AG09319 (cell line): ENCODE data around the gene ZNF14.
"Not testable (repeated sequence)": the region's sequence is repeated elsewhere in the genome, so short reads cannot be mapped to it uniquely, and the experiment has no call there.

ENCODE experiments used
- DNase-seq: peaks from one replicate; pipeline ENCODE4 v3.0.0-alpha.2; 2010; ENCODE audit warnings: low read depth; ENCODE audit errors: extremely low read depth
- TF ChIP-seq, protein P1 (sequence below): IDR thresholded peaks from 2 replicates; pipeline ENCODE4 v1.5.1; 2011; ENCODE audit warnings: low read depth, mild to moderate bottlenecking, inconsistent platforms, low read length, moderate library complexity

The ZNF14 gene

DNA sequence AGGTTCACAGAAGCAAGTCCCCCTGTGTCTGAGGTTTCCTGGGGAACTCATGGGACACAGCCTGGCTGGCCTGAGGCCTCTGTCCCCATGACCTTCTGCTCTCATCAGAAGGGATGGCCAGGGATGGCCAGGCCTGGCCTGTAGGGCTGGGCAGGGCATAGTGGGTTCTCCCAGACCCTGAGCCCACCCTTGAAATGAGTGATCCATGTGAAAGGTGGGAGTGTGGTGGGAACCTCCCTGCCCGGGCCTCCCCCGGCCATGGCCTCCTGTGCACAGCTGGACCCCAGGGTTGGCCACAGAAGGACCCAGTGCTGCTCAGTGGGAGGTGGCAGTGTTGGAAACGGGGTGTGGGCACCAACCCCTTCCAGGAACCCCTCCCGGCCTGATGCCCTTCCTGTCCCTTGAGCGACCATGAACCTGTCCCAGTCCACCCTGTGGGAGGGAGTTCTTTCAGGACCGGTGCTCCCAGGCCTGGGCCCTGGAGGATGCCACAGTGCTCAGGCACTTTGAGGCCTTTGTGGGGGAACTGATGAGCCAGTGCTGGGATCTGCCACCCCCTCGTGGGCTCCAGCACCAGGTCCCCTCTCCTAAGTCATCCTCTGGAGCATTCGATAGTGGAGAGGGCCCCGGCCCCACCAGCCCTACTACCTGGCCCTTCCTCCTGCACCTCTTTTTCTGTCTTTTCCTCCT lies 15.5 kb upstream of the ZNF14 start:
- no peak for DNase-seq
- TF ChIP-seq, protein P1, sequence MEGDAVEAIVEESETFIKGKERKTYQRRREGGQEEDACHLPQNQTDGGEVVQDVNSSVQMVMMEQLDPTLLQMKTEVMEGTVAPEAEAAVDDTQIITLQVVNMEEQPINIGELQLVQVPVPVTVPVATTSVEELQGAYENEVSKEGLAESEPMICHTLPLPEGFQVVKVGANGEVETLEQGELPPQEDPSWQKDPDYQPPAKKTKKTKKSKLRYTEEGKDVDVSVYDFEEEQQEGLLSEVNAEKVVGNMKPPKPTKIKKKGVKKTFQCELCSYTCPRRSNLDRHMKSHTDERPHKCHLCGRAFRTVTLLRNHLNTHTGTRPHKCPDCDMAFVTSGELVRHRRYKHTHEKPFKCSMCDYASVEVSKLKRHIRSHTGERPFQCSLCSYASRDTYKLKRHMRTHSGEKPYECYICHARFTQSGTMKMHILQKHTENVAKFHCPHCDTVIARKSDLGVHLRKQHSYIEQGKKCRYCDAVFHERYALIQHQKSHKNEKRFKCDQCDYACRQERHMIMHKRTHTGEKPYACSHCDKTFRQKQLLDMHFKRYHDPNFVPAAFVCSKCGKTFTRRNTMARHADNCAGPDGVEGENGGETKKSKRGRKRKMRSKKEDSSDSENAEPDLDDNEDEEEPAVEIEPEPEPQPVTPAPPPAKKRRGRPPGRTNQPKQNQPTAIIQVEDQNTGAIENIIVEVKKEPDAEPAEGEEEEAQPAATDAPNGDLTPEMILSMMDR, result no peak

DNA sequence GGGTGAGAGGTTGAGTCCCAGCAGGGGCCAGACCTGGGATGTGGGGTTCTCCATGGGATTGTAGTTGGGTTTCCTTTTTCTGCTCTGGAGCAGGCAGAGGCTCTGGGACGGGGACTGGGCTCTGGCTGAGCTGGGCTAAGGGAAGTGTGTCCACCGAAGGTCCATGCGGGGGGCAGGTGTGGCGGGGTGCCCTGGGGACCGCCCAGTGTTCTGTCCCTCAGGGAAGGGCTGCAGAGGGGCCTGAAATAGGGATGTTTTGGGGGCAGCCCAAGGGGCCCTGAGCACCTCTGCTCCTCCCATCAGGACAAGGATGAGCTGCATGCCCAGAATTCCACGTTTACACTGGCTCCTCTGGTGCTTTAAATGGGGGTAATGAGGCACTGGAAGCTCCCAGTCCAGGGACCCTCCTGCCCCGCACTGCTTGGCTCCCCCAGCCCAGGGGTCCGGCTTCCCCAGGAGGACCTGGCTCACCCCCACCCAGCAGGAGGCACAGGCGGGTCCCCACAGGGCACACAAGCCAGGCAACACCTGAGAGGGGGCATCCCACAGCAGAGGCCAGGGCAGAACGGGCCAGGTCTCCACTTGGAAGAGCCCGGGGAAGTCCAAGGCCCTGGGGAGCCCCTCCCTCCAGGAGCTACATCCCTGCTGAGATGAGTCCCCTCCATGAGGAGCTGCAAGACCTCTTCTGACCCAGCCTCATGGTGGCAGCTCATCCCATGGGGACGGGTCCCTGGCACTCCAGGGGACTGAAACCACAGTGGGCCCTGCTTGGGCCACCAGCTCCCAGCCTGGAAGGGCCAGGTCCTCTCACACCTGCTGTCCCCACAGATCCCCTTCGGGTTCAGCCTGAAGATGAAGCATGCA lies 14.7 kb upstream of the ZNF14 start:
- DNase-seq, result no peak
- TF ChIP-seq, protein P1, result no peak

DNA sequence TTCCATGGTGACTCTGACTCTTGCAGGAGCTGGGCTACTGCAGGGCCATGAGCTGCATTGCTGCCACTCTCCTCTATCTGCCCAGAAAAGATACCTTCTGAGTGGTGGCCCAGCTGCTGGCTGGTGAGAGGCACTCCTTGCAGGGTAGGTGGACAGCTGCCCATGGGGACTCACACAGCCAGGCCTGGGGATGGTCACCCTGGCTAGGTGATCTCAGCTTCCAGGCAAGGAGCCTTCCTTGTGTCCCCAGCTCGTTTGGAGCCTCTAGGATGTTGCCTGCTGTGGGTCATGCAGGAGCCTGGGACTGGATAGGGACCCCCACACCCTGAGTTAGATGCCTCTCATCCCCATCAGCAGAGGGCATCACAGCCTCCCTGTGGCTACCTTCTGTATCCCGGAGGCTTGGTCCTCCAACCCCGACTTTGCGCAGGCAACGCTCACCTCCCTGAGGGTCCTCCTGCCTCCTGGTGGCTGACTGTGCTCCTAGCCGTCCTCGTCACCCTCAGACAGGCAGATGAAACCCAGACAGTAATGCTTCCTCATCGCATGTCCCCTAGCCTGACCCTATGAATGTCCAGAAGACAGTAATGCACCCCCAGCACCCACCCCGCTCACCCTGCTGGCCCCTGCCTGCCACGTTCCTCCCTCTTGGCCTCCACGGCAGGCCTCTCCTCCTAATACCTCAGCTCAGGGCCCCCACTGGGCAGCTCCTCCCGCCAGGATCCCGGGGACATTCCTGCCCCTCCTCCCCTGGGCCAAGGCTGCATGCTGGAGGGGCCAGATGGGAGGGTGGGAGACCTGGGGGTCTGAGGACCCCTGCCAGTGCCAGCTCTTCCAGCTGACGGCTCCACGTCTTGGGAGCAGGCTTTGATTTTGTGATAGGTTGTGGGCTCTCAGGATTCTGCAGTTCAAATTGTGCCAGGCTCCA lies 13.6 kb upstream of the ZNF14 start:
- TF ChIP-seq, protein P1, result no peak
- DNase-seq, result no peak

DNA sequence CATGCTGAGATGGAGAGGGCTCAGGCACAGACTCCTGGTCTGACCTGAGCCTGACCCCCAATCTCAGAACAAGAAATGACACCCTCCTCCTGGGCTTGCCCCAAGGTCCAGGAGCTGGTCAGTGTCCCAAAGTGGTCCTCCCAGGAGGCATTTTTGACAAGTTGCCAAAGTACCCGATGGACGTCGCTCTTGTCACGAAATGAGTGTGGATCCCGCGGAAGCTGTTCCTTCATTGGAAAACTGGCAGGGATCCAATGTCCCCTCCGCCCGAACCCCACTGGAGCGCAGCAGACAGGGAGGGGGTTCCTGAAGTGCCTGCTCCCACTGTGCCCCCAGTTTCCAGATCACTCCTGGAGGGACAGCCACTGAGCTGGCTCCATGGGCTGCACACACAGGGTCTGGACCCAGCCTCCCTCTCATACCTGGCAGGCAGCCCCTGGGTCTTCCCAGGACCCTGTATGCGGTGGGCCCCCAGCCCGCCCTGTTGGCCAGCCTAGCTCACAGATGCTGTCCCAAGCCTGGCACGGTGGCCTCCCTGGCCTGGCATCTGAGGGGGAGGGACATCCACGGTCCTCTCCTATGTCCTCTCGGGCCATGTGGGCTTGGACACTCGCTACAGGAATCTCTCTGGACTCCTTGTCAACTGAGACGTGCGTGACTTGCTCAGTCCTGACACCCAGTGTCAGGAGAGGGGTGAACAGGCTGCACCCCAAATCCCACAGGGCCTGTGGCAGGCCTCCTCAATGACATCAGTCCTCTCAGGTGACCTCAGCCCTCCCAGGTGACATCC lies 12.8 kb upstream of the ZNF14 start:
- no peak for DNase-seq
- TF ChIP-seq, protein P1, result no peak

DNA sequence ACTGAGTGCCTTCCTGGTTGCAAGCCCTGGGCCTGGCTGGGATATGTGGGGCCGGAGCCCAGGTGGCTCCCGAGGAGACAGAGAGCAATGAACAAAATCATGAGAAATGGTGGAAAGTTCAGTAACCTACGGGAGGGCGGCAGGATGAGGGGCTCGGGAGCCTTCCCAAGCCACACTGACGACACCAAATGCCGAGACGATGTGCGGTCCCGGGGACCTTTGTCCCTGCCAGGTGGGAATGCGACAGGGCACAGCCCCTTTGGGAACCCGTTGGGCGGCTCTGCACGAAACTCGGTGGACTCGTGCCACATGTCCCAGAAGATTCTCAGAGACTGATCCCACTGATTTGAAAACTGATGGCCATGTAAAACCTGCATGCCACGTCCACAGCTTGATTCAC lies 11.7 kb upstream of the ZNF14 start:
- DNase-seq, result no peak
- TF ChIP-seq, protein P1, result no peak

DNA sequence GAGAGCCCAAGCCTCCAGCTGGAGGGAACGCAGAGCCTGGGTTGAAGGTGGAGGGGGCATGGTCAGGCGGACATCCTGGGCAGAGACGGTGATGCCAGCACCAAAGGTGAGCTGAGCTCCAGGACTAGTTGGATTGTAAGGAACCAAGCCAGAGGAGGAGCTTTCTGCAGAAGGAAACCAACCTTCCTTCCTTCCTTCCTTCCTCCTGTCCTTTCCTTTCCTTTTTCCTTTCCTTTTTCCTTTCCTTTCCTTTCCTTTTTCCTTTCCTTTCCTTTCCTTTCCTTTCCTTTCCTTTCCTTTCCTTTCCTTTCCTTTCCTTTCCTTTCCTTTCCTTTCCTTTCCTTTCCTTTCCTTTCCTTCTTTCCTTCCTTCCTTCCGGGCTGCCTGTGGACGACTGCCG lies 11.0 kb upstream of the ZNF14 start:
- DNase-seq, result not testable (repeated sequence)

DNA sequence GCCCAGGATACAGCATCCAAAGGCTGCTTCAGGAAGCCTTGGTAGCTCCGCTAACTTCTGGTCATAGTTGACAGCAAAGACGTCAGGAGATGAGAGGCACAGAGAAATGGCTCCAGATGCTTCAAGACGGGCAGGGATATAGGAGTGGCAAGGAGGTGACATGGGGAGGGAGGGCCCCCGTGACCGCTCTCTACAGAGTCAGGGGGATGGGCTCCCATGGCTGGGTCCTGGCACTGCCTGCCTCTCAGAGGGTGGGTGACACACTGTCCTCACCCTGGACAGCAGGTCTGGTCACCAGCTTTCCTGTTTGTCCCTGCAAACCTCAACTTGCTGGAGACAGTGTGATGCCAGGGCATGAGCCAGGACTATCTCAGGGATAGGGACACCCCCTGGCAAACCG lies 10.3 kb upstream of the ZNF14 start:
- TF ChIP-seq, protein P1, result no peak
- no peak for DNase-seq
